HL-60 (cell line): ENCODE data around the gene KDM6A.

Experiments used
- CTCF ChIP-seq: IDR thresholded peaks from one replicate; pipeline ENCODE4 v1.5.1; 2011; ENCODE audit warnings: low read length, control low read depth, inconsistent platforms; ENCODE audit not compliant: insufficient read depth
- GABPA ChIP-seq: IDR thresholded peaks from 2 replicates; pipeline ENCODE4 v1.6.1; 2012; ENCODE audit warnings: low read depth
- POLR2AphosphoS5 ChIP-seq: IDR thresholded peaks from 2 replicates; pipeline ENCODE4 v1.6.1; 2012; ENCODE audit warnings: low read depth
- SPI1 ChIP-seq: IDR thresholded peaks from 2 replicates; pipeline ENCODE4 v1.6.1; 2012; ENCODE audit warnings: low read depth, mild to moderate bottlenecking, borderline replicate concordance

GRCh38 chrX:45063319-45064095 lies 190.5 kb downstream of the KDM6A start:
- TF ChIP-seq CTCF (no peak), POLR2AphosphoS5 (no peak), GABPA (no peak), SPI1 (no peak)
